Measurements from ENCODE around the gene SLC6A1. TPM values are rescaled to one million over a fixed set of nuclear protein-coding genes. Genes with fewer than 3 reads are reported as not detected.

SLC6A1 gene
- total RNA-seq, 1 donor from 2014 or later, result not detected

DNA sequence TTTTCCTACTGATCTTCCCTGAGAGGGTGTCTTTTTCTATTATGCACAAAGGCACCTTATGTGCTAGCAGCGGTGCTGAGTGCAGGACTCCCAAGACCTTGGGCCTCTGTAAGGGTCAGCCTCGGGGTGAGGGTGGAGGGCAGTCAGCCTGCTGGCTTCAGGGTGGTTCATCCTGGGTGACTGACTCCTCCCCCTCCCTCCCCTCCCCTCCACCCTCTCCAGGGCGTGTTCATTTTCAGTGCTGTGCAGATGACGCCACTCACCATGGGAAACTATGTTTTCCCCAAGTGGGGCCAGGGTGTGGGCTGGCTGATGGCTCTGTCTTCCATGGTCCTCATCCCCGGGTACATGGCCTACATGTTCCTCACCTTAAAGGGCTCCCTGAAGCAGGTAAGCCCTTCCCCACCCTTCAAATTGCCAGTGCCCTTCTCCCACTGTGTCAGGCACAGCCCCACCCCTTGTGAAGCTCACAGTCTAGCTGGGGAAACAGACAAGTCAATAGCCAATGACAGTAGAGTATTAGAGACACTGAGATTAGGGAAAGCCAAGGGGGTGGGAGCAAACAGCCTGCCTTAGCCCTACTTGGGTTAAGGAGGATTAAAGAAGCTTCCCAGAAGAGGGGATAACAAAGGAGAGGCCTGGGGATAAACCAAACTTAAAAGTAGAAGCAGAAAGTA lies 41.9 kb downstream of the SLC6A1 start:
- Mint-ChIP-seq H3K4me3 (no peak overlapping the region), H3K36me3 (no peaks in the 10 kb centered on the region), H3K9me3 (no peaks in the 10 kb centered on the region), H3K4me1 (no peaks in the 10 kb centered on the region), H3K27me3 (ENCODE audit: low read depth) (peaks cover 48% of the 10 kb centered on the region), H3K27ac (no peak overlapping the region)
- TF ChIP-seq, protein P1, sequence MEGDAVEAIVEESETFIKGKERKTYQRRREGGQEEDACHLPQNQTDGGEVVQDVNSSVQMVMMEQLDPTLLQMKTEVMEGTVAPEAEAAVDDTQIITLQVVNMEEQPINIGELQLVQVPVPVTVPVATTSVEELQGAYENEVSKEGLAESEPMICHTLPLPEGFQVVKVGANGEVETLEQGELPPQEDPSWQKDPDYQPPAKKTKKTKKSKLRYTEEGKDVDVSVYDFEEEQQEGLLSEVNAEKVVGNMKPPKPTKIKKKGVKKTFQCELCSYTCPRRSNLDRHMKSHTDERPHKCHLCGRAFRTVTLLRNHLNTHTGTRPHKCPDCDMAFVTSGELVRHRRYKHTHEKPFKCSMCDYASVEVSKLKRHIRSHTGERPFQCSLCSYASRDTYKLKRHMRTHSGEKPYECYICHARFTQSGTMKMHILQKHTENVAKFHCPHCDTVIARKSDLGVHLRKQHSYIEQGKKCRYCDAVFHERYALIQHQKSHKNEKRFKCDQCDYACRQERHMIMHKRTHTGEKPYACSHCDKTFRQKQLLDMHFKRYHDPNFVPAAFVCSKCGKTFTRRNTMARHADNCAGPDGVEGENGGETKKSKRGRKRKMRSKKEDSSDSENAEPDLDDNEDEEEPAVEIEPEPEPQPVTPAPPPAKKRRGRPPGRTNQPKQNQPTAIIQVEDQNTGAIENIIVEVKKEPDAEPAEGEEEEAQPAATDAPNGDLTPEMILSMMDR (IDR thresholded peaks at IDR 0.05; ENCODE audit: unreplicated experiment), result no peak
- DNase-seq (ENCODE audit: low spot score in 2 of 2, unreplicated experiment in 2 of 2), result no peak

DNA sequence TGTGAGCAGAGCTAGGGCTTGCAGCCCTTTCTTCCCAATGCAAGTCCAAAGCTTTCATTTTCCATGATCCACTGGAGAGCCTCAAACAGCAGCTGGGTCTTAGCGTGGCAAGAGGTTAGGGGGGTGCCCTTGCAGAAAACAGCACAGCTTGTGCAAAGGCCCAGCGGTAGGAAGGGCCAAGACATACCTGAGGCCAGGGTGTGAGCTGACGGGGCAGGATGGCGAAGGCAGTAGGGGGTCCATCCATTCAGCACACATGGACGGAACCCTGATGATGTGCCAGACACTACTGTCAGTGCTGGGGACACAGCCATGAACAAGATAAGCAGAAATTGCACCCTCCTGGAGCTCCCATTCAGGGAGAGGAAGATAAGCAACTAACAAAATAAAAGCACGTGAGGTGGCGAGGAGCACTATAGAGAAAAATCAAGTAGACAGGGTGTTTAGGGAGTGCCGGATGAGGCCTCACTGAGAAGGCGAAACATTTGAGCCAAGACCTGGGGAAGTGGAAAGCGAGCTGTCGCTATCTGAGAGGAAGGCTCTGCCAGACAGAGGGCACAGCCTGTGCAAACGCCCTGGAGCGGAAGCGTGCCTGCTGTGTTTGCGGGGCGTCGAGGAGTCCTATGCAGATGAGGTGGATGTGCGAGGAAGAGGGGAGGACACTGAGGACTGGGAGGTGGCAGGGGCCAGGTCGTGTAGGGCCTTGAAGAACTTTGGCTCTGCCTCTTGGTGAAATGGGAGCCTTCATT lies 43.4 kb downstream of the SLC6A1 start:
- no peaks in the 10 kb centered on the region for H3K9me3 Mint-ChIP-seq
- peaks cover 57% of the 10 kb centered on the region for H3K27me3 Mint-ChIP-seq (ENCODE audit: low read depth)
- H3K4me3 Mint-ChIP-seq, result no peak overlapping the region
- no peaks in the 10 kb centered on the region for H3K4me1 Mint-ChIP-seq
- no peak for DNase-seq (ENCODE audit: low spot score in 2 of 2, unreplicated experiment in 2 of 2)
- H3K27ac Mint-ChIP-seq, result no peak overlapping the region
- TF ChIP-seq, protein P1 (IDR thresholded peaks at IDR 0.05; ENCODE audit: unreplicated experiment), result no peak
- no peaks in the 10 kb centered on the region for H3K36me3 Mint-ChIP-seq

DNA sequence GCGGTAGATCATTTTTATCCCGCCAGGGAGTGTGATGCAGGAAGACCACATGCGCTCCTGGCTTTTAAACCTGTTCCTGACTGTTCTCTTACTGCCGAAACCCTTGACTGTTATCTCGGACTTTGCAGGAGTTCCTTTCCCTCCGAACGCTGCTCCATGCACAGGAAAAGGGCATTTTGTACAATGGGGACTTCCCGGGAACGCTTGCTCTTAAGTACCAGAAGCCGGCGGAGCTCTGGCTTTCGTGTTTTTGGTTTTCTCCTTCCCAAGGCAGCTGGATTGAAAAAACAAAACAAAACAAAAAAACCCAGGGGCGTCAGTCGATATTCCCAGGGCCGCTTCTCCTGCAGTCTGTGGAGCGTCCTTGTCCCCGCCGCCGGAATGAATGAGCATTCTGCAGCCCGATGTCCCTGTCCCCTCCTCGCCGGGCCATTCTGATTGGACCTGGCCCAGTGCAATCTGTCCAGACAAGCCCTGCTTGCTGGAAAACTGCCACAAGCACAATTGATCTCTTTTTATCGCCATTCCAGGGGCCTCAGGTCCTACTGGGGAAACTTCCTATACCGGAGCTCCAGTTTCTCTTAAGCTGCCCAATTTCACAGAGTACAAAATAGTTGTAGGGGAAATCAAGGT lies 44.8 kb downstream of the SLC6A1 start:
- no peak for DNase-seq (ENCODE audit: low spot score in 2 of 2, unreplicated experiment in 2 of 2)
- Mint-ChIP-seq H3K27me3 (ENCODE audit: low read depth) (peaks cover 62% of the 10 kb centered on the region), H3K9me3 (no peaks in the 10 kb centered on the region), H3K27ac (no peak overlapping the region), H3K36me3 (no peaks in the 10 kb centered on the region), H3K4me3 (no peak overlapping the region), H3K4me1 (no peaks in the 10 kb centered on the region)
- TF ChIP-seq, protein P1 (IDR thresholded peaks at IDR 0.05; ENCODE audit: unreplicated experiment), result no peak

DNA sequence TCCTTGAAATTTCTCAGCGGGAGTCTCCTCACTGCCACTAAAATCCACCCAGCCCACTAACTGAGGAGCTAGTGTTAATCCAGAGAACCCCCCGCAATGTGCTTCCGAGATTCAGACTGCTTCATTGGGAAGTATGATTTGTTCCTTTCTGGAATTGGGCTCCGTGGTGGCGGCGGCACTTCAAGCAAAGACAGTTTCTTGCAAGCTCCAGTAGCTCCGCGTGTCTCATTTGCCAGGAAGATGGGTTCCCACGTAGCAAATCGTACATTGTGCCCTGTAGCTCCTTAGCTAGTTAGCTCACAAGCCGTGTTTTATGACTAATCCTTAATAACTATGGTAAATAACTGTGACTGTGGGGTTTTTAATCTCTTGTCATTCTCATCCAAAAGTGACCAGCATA lies 45.4 kb downstream of the SLC6A1 start:
- Mint-ChIP-seq H3K4me3 (no peak overlapping the region), H3K9me3 (no peaks in the 10 kb centered on the region), H3K36me3 (no peaks in the 10 kb centered on the region), H3K27me3 (ENCODE audit: low read depth) (peaks cover 65% of the 10 kb centered on the region), H3K27ac (no peak overlapping the region), H3K4me1 (no peaks in the 10 kb centered on the region)
- no peak for DNase-seq (ENCODE audit: low spot score in 2 of 2, unreplicated experiment in 2 of 2)
- TF ChIP-seq, protein P1 (IDR thresholded peaks at IDR 0.05; ENCODE audit: unreplicated experiment), result no peak

DNA sequence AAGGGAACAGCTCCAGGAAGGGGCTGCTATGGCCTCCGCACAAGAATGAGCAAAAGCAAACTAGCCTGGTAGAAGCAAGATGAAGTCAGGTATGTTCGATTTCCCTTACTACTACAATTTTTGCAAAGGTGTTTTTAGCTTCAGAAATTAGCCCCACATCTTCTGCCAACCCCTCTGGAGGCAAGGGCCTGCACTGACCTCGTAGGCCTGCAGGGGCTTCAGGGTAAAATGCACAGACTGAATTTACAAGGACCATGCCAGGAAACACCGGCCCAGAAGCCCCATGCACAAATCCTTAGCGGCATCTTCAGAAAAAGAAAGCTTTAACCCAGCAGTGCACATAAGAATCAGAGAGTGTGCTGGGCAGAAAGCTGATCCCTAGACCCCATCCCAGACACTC lies 53.0 kb downstream of the SLC6A1 start:
- no peak overlapping the region for H3K27ac Mint-ChIP-seq
- no peaks in the 10 kb centered on the region for H3K4me1 Mint-ChIP-seq
- H3K4me3 Mint-ChIP-seq, result no peak overlapping the region
- peaks cover 4% of the 10 kb centered on the region for H3K9me3 Mint-ChIP-seq
- TF ChIP-seq, protein P1 (IDR thresholded peaks at IDR 0.05; ENCODE audit: unreplicated experiment), result no peak
- no peaks in the 10 kb centered on the region for H3K36me3 Mint-ChIP-seq
- no peak for DNase-seq (ENCODE audit: low spot score in 2 of 2, unreplicated experiment in 2 of 2)
- peaks cover 63% of the 10 kb centered on the region for H3K27me3 Mint-ChIP-seq (ENCODE audit: low read depth)
